MM.1S (cell line): ENCODE data around the gene PLCB1.

Experiments used
- DNase-seq: peaks from one replicate; pipeline ENCODE4 v3.0.0-alpha.2; 2015
- H2AFZ ChIP-seq: fragments of 300-600 bp; sonication (generic); 2 replicates; pipeline ENCODE4 v1.6.0; 2016; ENCODE audit warnings: antibody characterized with exemption, low read length
- H3F3A ChIP-seq: fragments of 300-600 bp; sonication (generic); 2 replicates; pipeline ENCODE4 v1.6.1; 2016; ENCODE audit warnings: mild to moderate bottlenecking, antibody characterized with exemption, low read length, moderate library complexity, mixed read lengths; ENCODE audit not compliant: insufficient read depth
- H3K27ac ChIP-seq: fragments of 300-600 bp; sonication (generic); 2 replicates; pipeline ENCODE4 v1.5.1; 2016; ENCODE audit warnings: mild to moderate bottlenecking, low read length
- H3K27me3 ChIP-seq: fragments of 300-600 bp; sonication (generic); replicated peaks from 2 replicates; pipeline ENCODE4 v1.6.0; 2016; ENCODE audit warnings: low read length; ENCODE audit not compliant: insufficient read depth
- H3K36me3 ChIP-seq: fragments of 300-600 bp; sonication (generic); replicated peaks from 2 replicates; pipeline ENCODE4 v1.6.1; 2016; ENCODE audit warnings: mild to moderate bottlenecking, low read length, mixed read lengths; ENCODE audit not compliant: insufficient read depth
- H3K4me1 ChIP-seq: fragments of 300-600 bp; sonication (generic); 2 replicates; pipeline ENCODE4 v1.6.1; 2016; ENCODE audit warnings: low read length, mixed read lengths
- H3K4me2 ChIP-seq: fragments of 300-600 bp; sonication (generic); 2 replicates; pipeline ENCODE4 v1.6.0; 2016; ENCODE audit warnings: low read depth, low read length
- H3K4me3 ChIP-seq: fragments of 300-600 bp; sonication (generic); 2 replicates; pipeline ENCODE4 v1.5.1; 2016; ENCODE audit warnings: low read length, mixed read lengths
- H3K79me2 ChIP-seq: fragments of 300-600 bp; sonication (generic); 2 replicates; pipeline ENCODE4 v1.6.1; 2016; ENCODE audit warnings: mixed run types, low read length, mixed read lengths
- H3K9ac ChIP-seq: fragments of 300-600 bp; sonication (generic); 2 replicates; pipeline ENCODE4 v1.6.1; 2016; ENCODE audit warnings: low read length, mixed read lengths
- H3K9me2 ChIP-seq: fragments of 300-600 bp; sonication (generic); replicated peaks from 2 replicates; pipeline ENCODE4 v1.6.1; 2016; ENCODE audit warnings: mild to moderate bottlenecking, low read length, mixed read lengths; ENCODE audit not compliant: insufficient read depth
- H3K9me3 ChIP-seq: fragments of 300-600 bp; sonication (generic); replicated peaks from 2 replicates; pipeline ENCODE4 v1.6.1; 2016; ENCODE audit warnings: mild to moderate bottlenecking, low read length, mixed read lengths; ENCODE audit not compliant: insufficient read depth
- H4K20me1 ChIP-seq: fragments of 300-600 bp; sonication (generic); 2 replicates; pipeline ENCODE4 v1.6.1; 2016; ENCODE audit warnings: mild to moderate bottlenecking, low read length, moderate library complexity, mixed read lengths; ENCODE audit not compliant: insufficient read depth
- EZH2 ChIP-seq: fragments of 300-600 bp; sonication (generic); optimal IDR thresholded peaks from 2 replicates; pipeline ENCODE3; 2017; ENCODE audit warnings: low read depth, mild to moderate bottlenecking, antibody characterized with exemption, low read length, mixed read lengths
- EZH2phosphoT487 ChIP-seq: fragments of 300-600 bp; sonication (generic); IDR thresholded peaks from 2 replicates; pipeline ENCODE4 v1.6.1; 2018; ENCODE audit warnings: antibody characterized with exemption, low read length
- TF ChIP-seq, protein P1 (sequence below): fragments of 300-600 bp; sonication (generic); IDR thresholded peaks from 2 replicates; pipeline ENCODE4 v1.5.1; 2016; ENCODE audit warnings: antibody characterized with exemption, low read length, mixed read lengths

The PLCB1 gene

DNA sequence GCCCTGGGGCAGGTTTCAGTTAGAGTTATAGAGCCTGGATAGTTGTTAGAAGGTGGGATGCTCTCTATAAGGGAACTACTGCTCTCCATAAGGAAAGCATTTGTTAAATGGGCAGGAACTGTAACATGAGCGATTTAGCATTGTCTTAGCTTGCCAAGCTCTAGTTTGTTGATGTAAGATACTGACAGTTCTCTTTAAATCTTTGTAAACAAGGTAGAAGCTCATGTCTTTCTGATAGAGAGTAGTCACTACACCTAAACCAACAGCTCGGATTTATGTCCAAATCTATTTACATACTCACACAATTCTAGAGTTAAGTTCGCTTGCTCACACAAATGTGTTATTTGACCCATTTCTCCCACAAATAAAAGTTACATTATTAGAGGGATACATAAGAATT lies 87.3 kb downstream of the PLCB1 start:
- Histone ChIP-seq H2AFZ (no peak overlapping the region), H3K4me1 (peaks cover 10% of the 10 kb centered on the region; the same call in 1 of the 2 replicates), H4K20me1 (no peaks in the 10 kb centered on the region), H3K27ac (no peak overlapping the region), H3K4me3 (no peak overlapping the region), H3K36me3 (no peaks in the 10 kb centered on the region), H3K79me2 (no peaks in the 10 kb centered on the region), H3K9ac (no peak overlapping the region), H3F3A (no peaks in the 10 kb centered on the region), H3K9me2 (no peaks in the 10 kb centered on the region), H3K4me2 (no peak overlapping the region), H3K27me3 (no peaks in the 10 kb centered on the region), H3K9me3 (no peaks in the 10 kb centered on the region)
- DNase-seq = no peak
- TF ChIP-seq, protein P1, sequence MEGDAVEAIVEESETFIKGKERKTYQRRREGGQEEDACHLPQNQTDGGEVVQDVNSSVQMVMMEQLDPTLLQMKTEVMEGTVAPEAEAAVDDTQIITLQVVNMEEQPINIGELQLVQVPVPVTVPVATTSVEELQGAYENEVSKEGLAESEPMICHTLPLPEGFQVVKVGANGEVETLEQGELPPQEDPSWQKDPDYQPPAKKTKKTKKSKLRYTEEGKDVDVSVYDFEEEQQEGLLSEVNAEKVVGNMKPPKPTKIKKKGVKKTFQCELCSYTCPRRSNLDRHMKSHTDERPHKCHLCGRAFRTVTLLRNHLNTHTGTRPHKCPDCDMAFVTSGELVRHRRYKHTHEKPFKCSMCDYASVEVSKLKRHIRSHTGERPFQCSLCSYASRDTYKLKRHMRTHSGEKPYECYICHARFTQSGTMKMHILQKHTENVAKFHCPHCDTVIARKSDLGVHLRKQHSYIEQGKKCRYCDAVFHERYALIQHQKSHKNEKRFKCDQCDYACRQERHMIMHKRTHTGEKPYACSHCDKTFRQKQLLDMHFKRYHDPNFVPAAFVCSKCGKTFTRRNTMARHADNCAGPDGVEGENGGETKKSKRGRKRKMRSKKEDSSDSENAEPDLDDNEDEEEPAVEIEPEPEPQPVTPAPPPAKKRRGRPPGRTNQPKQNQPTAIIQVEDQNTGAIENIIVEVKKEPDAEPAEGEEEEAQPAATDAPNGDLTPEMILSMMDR = no peak
- no peak for TF ChIP-seq EZH2
- TF ChIP-seq EZH2phosphoT487 = no peak

DNA sequence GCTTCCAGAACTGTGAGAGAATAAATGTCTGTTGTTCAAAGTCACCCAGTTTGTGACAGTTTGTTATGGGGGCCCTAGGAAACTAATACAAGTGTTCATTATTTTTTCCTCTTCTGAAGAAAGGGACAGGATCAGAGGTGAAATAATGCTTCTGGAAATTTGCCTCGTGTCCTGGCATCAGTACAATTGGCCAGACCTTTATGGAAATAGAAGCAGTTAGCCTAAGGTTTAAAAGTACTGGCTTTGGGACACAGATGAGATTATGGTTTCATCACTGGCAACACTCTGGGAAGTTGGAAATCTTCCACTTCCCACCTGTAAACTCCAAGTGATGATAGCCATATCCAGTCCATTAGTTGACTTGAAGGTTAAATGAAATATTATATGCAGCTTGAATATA lies 88.7 kb downstream of the PLCB1 start:
- H3K27me3 ChIP-seq = no peaks in the 10 kb centered on the region
- no peaks in the 10 kb centered on the region for H4K20me1 ChIP-seq
- H3K79me2 ChIP-seq = no peaks in the 10 kb centered on the region
- H3K9me2 ChIP-seq = no peaks in the 10 kb centered on the region
- no peak overlapping the region for H3K4me2 ChIP-seq
- H2AFZ ChIP-seq = no peak overlapping the region
- H3K27ac ChIP-seq = no peak overlapping the region
- no peaks in the 10 kb centered on the region for H3K9me3 ChIP-seq
- TF ChIP-seq EZH2 = no peak
- TF ChIP-seq, protein P1 = no peak
- TF ChIP-seq EZH2phosphoT487 = no peak
- no peak for DNase-seq
- H3K9ac ChIP-seq = no peak overlapping the region
- H3K4me3 ChIP-seq = no peak overlapping the region
- peaks cover 8% of the 10 kb centered on the region; the same call in 1 of the 2 replicates for H3K4me1 ChIP-seq
- no peaks in the 10 kb centered on the region for H3F3A ChIP-seq
- H3K36me3 ChIP-seq = no peaks in the 10 kb centered on the region

DNA sequence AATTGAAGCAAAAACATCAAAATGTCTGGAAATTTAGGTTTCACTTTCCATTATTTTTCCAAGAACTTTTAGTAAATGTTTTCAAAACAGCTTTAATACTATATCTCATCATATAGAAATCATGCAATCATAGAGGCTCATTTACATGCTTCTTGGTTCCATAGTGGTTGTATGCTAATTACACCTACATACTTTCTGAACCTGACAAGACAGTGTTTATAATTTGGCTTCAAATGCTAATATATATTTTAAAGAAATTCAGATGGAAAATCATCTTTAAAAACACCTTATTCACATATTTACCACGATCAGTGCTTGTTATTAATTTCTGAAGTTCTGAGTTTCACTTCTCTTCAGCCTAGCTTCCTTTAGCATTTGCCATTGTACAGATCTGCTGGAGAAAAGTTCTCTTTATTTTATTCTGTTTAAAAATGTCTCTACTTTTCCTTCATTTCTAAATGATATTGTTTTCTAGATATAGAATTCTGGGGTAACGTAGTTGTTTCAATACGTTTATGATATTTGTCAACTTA lies 89.9 kb downstream of the PLCB1 start:
- Histone ChIP-seq H3K4me3 (no peak overlapping the region), H3K27ac (no peak overlapping the region), H3K9ac (no peak overlapping the region), H3K79me2 (no peaks in the 10 kb centered on the region), H3K36me3 (no peaks in the 10 kb centered on the region), H3K4me2 (no peak overlapping the region), H3K27me3 (no peaks in the 10 kb centered on the region), H3F3A (no peaks in the 10 kb centered on the region), H3K9me2 (no peaks in the 10 kb centered on the region), H3K9me3 (no peaks in the 10 kb centered on the region), H2AFZ (no peak overlapping the region), H4K20me1 (no peaks in the 10 kb centered on the region), H3K4me1 (no peaks in the 10 kb centered on the region)
- DNase-seq = no peak
- TF ChIP-seq EZH2phosphoT487 = no peak
- TF ChIP-seq, protein P1 = no peak
- TF ChIP-seq EZH2 = no peak
